ENCODE results near the gene RANBP10. TPM values are rescaled to one million over a fixed set of nuclear protein-coding genes. Genes with fewer than 3 reads are reported as not detected.

Gene RANBP10
- total and polyA plus RNA-seq, 4 donors = 9.8 to 15.5 (median 13.8) TPM

DNA sequence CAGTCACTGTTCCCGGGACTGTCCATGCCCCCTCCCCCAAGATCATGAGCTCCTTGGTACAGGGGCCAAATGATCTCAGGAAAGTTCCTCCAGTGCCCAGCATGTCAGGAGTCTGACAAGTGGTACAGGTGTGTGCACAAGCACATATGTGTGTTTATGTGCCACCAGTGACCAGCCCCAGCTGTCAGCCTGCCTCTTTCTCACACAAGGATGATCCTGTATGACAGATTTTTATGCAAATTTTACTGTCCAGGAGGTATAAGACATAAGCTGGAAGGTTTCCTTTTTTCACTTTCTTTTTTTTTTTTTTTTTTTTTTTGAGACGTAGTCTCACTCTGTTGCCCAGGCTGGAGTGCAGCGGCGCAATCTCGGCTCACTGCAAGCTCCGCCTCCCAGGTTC lies 55.9 kb downstream of the RANBP10 start:
- no peaks in the 10 kb centered on the region for H3K27me3 ChIP-seq (ENCODE audit: control insufficient read depth in 4 of 4, insufficient read depth in 4 of 4, low read length in 3 of 4)
- H3K4me1 ChIP-seq (ENCODE audit: control insufficient read depth in 4 of 4, insufficient read depth in 4 of 4, low read length in 3 of 4) = no peaks in the 10 kb centered on the region
- 94% methylated on average over 6 of the region's 6 CpGs for WGBS
- no peak overlapping the region for H3K9ac ChIP-seq (ENCODE audit: low read depth in 1 of 2, low read length in 2 of 2)
- no peak overlapping the region for H3K27ac ChIP-seq (ENCODE audit: low read depth in 1 of 2, low read length in 2 of 2)
- DNase-seq (ENCODE audit: low spot score) = no peak
- H3K36me3 ChIP-seq (ENCODE audit: control insufficient read depth in 4 of 4, insufficient read depth in 3 of 4, low read depth in 1 of 4, low read length in 3 of 4) = peaks cover 0 to 28% (median 10%) of the 10 kb centered on the region in 4 donors
- TF ChIP-seq FOXA2 (IDR thresholded peaks at IDR 0.05) (no peak), RXRA (IDR thresholded peaks at IDR 0.05) (no peak), NR2F2 (IDR thresholded peaks at IDR 0.05) (no peak), RAD21 (IDR thresholded peaks at IDR 0.05) (no peak), EGR1 (IDR thresholded peaks at IDR 0.05; ENCODE audit: low read depth in 2 of 2) (no peak), SP1 (IDR thresholded peaks at IDR 0.05) (no peak), YY1 (IDR thresholded peaks at IDR 0.05) (no peak), HNF4G (IDR thresholded peaks at IDR 0.05) (no peak), FOXA1 (IDR thresholded peaks at IDR 0.05) (no peak), CTCF (IDR thresholded peaks at IDR 0.05; ENCODE audit: low read depth, low read length, missing input control) (no peak), JUND (IDR thresholded peaks at IDR 0.05) (no peak), HNF4A (conservative IDR thresholded peaks at IDR 0.05) (no peak), GABPA (IDR thresholded peaks at IDR 0.05 in 1 of 2, conservative IDR thresholded peaks at IDR 0.05 in 1 of 2) (no peak), TAF1 (conservative IDR thresholded peaks at IDR 0.05) (no peak)
- TF ChIP-seq, protein P1, sequence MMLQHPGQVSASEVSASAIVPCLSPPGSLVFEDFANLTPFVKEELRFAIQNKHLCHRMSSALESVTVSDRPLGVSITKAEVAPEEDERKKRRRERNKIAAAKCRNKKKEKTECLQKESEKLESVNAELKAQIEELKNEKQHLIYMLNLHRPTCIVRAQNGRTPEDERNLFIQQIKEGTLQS (IDR thresholded peaks at IDR 0.05) = no peak
- TF ChIP-seq, protein P2, sequence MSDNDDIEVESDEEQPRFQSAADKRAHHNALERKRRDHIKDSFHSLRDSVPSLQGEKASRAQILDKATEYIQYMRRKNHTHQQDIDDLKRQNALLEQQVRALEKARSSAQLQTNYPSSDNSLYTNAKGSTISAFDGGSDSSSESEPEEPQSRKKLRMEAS (IDR thresholded peaks at IDR 0.05) = no peak
- TF ChIP-seq, protein P3, sequence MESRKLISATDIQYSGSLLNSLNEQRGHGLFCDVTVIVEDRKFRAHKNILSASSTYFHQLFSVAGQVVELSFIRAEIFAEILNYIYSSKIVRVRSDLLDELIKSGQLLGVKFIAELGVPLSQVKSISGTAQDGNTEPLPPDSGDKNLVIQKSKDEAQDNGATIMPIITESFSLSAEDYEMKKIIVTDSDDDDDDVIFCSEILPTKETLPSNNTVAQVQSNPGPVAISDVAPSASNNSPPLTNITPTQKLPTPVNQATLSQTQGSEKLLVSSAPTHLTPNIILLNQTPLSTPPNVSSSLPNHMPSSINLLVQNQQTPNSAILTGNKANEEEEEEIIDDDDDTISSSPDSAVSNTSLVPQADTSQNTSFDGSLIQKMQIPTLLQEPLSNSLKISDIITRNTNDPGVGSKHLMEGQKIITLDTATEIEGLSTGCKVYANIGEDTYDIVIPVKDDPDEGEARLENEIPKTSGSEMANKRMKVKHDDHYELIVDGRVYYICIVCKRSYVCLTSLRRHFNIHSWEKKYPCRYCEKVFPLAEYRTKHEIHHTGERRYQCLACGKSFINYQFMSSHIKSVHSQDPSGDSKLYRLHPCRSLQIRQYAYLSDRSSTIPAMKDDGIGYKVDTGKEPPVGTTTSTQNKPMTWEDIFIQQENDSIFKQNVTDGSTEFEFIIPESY (IDR thresholded peaks at IDR 0.05) = no peak
- TF ChIP-seq, protein P4, sequence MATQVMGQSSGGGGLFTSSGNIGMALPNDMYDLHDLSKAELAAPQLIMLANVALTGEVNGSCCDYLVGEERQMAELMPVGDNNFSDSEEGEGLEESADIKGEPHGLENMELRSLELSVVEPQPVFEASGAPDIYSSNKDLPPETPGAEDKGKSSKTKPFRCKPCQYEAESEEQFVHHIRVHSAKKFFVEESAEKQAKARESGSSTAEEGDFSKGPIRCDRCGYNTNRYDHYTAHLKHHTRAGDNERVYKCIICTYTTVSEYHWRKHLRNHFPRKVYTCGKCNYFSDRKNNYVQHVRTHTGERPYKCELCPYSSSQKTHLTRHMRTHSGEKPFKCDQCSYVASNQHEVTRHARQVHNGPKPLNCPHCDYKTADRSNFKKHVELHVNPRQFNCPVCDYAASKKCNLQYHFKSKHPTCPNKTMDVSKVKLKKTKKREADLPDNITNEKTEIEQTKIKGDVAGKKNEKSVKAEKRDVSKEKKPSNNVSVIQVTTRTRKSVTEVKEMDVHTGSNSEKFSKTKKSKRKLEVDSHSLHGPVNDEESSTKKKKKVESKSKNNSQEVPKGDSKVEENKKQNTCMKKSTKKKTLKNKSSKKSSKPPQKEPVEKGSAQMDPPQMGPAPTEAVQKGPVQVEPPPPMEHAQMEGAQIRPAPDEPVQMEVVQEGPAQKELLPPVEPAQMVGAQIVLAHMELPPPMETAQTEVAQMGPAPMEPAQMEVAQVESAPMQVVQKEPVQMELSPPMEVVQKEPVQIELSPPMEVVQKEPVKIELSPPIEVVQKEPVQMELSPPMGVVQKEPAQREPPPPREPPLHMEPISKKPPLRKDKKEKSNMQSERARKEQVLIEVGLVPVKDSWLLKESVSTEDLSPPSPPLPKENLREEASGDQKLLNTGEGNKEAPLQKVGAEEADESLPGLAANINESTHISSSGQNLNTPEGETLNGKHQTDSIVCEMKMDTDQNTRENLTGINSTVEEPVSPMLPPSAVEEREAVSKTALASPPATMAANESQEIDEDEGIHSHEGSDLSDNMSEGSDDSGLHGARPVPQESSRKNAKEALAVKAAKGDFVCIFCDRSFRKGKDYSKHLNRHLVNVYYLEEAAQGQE (IDR thresholded peaks at IDR 0.05) = no peak
- no peaks in the 10 kb centered on the region for H3K9me3 ChIP-seq (ENCODE audit: control insufficient read depth in 4 of 4, low read length in 3 of 4)
- H3K4me3 ChIP-seq (ENCODE audit: low read depth in 1 of 3, low read length in 3 of 3) = no peak overlapping the region

All from liver (tissue), 9 donors.